Caco-2 (cell line): ENCODE measurements around the gene SFTA2. TPM values are rescaled to one million over a fixed set of nuclear protein-coding genes. Genes with fewer than 3 reads are reported as not detected.
"Not testable (repeated sequence)": the region's sequence is repeated elsewhere in the genome, so short reads cannot be mapped to it uniquely, and the experiment has no call there.

Source experiments
- BruUV-seq: library from RNA; stranded (reverse); fragments of 400-500 nt; replicated peaks from 2 replicates; lab custom pipeline; 2021; lab: Mats Ljungman, UMichigan
- CTCF ChIA-PET: fragments of 300-600 bp; sonication (Branson Sonifier 250); formaldehyde crosslinking; loops from one replicate; lab custom pipeline; 2022; ENCODE audit warnings: antibody characterized with exemption; lab: Charles Lee
- POLR2A ChIA-PET: fragments of 300-600 bp; sonication (Branson Sonifier 250); formaldehyde crosslinking; loops from one replicate; lab custom pipeline; 2022; ENCODE audit warnings: antibody characterized with exemption; lab: Charles Lee
- DNase-seq, 2 experiments: peaks; one replicate each; pipeline versions ENCODE4 v3.0.0 to v3.0.0-alpha.2; 2020 to 2022
- H3K27me3 ChIP-seq: replicated peaks from 2 replicates; pipeline ENCODE4 v1.6.0; 2011; ENCODE audit warnings: low read length; ENCODE audit not compliant: control insufficient read depth, insufficient read depth
- H3K36me3 ChIP-seq: 2 replicates; pipeline ENCODE4 v1.5.1; 2011; ENCODE audit warnings: low read length; ENCODE audit not compliant: control insufficient read depth, insufficient read depth
- H3K4me1 ChIP-seq: fragments of 250-450 bp; sonication (Bioruptor Pico); 2 replicates; pipeline ENCODE4 v1.5.1; 2020; ENCODE audit warnings: mild to moderate bottlenecking
- H3K4me3 ChIP-seq: 2 replicates; pipeline ENCODE4 v1.5.1; 2011; ENCODE audit warnings: low read depth, mild to moderate bottlenecking, control low read depth, low read length
- H3K9me3 ChIP-seq: fragments of 250-450 bp; sonication (Bioruptor Pico); 2 replicates; pipeline ENCODE4 v1.5.1; 2020; ENCODE audit warnings: mild to moderate bottlenecking, moderate library complexity
- H3K27ac Mint-ChIP-seq: one replicate; pipeline ENCODE4 v1.8.0; 2022; ENCODE audit warnings: mixed read lengths; ENCODE audit not compliant: unreplicated experiment
- H3K27me3 Mint-ChIP-seq: one replicate; pipeline ENCODE4 v1.8.0; 2022; ENCODE audit warnings: mixed read lengths; ENCODE audit not compliant: insufficient read depth, unreplicated experiment
- H3K36me3 Mint-ChIP-seq: one replicate; pipeline ENCODE4 v1.8.0; 2022; ENCODE audit warnings: mild to moderate bottlenecking, mixed read lengths; ENCODE audit not compliant: insufficient read depth, unreplicated experiment
- H3K4me1 Mint-ChIP-seq: one replicate; pipeline ENCODE4 v1.8.0; 2022; ENCODE audit warnings: low read depth, mixed read lengths; ENCODE audit not compliant: unreplicated experiment
- H3K4me3 Mint-ChIP-seq: one replicate; pipeline ENCODE4 v1.8.0; 2022; ENCODE audit warnings: mild to moderate bottlenecking, moderate library complexity, mixed read lengths; ENCODE audit not compliant: unreplicated experiment
- H3K9me3 Mint-ChIP-seq: one replicate; pipeline ENCODE4 v1.8.0; 2022; ENCODE audit warnings: mixed read lengths; ENCODE audit not compliant: unreplicated experiment
- intact Hi-C: fragments of 100-400 bp; cut with micrococcal nuclease; formaldehyde crosslinking; loops from one replicate; pipeline ENCODE4 v1.10.0; 2022; ENCODE audit not compliant: unreplicated experiment
- total RNA-seq: library from RNA; stranded (reverse); gene quantifications from 2 replicates; pipeline ENCODE4 v1.2.3, GENCODE V29; 2022
- TF ChIP-seq, protein P1 (sequence below), 2 experiments: fragments of 200-600 bp in 1 of 2; IDR thresholded peaks; 1 replicate in 1 of 2; 2 replicates in 1 of 2; pipeline versions ENCODE4 v1.5.1 to v1.8.0; 2011 to 2022; ENCODE audit warnings: antibody characterized with exemption in 1 of 2, control low read depth in 1 of 2, inconsistent platforms in 1 of 2, low read depth in 1 of 2, low read length in 1 of 2, mild to moderate bottlenecking in 1 of 2, moderate library complexity in 1 of 2; ENCODE audit not compliant: insufficient read depth in 1 of 2, severe bottlenecking in 1 of 2, unreplicated experiment in 1 of 2

Gene SFTA2
- total RNA-seq, 1 experiment from 2014 or later, result 9.6 TPM

- ChIA-PET CTCF (interaction anchor here (0.5 to 4.9 kb wide), 24 partner anchors 12 to 279 kb away, joined by 3 to 66 read pairs (median 8); partner anchors contain the start of genes DDR1 and SFTA2), POLR2A (interaction anchor here (0.6 to 1.5 kb wide), 10 partner anchors 9 to 174 kb away, joined by 3 to 10 read pairs (median 6); no protein-coding TSS in a partner anchor)
- peaks cover 14% of the 10 kb centered on the region for H3K4me1 ChIP-seq
- Mint-ChIP-seq H3K36me3 (peaks cover 22% of the 10 kb centered on the region), H3K9me3 (no peaks in the 10 kb centered on the region), H3K27me3 (no peaks in the 10 kb centered on the region), H3K27ac (peak overlapping the region; percentile 92), H3K4me1 (peaks cover 18% of the 10 kb centered on the region), H3K4me3 (peak overlapping the region; percentile 87)
- DNase-seq, result no peak
- no peaks in the 10 kb centered on the region for H3K9me3 ChIP-seq
- intact Hi-C loops, result loop anchor here (1.0 to 2.0 kb wide), 3 partner anchors 61 to 165 kb away; no protein-coding TSS in a partner anchor
- TF ChIP-seq, protein P1, sequence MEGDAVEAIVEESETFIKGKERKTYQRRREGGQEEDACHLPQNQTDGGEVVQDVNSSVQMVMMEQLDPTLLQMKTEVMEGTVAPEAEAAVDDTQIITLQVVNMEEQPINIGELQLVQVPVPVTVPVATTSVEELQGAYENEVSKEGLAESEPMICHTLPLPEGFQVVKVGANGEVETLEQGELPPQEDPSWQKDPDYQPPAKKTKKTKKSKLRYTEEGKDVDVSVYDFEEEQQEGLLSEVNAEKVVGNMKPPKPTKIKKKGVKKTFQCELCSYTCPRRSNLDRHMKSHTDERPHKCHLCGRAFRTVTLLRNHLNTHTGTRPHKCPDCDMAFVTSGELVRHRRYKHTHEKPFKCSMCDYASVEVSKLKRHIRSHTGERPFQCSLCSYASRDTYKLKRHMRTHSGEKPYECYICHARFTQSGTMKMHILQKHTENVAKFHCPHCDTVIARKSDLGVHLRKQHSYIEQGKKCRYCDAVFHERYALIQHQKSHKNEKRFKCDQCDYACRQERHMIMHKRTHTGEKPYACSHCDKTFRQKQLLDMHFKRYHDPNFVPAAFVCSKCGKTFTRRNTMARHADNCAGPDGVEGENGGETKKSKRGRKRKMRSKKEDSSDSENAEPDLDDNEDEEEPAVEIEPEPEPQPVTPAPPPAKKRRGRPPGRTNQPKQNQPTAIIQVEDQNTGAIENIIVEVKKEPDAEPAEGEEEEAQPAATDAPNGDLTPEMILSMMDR (IDR thresholded peaks at IDR 0.05; ENCODE audit: insufficient read depth in 1 of 2, low read depth in 1 of 2, low read length in 1 of 2, severe bottlenecking in 1 of 2, unreplicated experiment in 1 of 2), result no peak
- H3K36me3 ChIP-seq, result peaks cover 2% of the 10 kb centered on the region; the same call in 1 of the 2 replicates
- peak overlapping the region; percentile 54 for H3K4me3 ChIP-seq
- no peaks in the 10 kb centered on the region for H3K27me3 ChIP-seq
- TSS peak; percentile 57 for BruUV-seq
These were observed 18.3 kb downstream of the SFTA2 start for GRCh38 chr6:30913721-30914075.

- no TSS peak for BruUV-seq
- Mint-ChIP-seq H3K4me1 (peaks cover 23% of the 10 kb centered on the region), H3K4me3 (peak overlapping the region; percentile 87), H3K36me3 (peaks cover 26% of the 10 kb centered on the region), H3K27ac (peak overlapping the region; percentile 92), H3K9me3 (no peaks in the 10 kb centered on the region), H3K27me3 (no peaks in the 10 kb centered on the region)
- Histone ChIP-seq H3K4me3 (peak overlapping the region; percentile 54; the same call in 1 of the 2 replicates), H3K4me1 (peaks cover 16% of the 10 kb centered on the region), H3K27me3 (no peaks in the 10 kb centered on the region), H3K9me3 (no peaks in the 10 kb centered on the region), H3K36me3 (peaks cover 2% of the 10 kb centered on the region; the same call in 1 of the 2 replicates)
- POLR2A ChIA-PET, result interaction anchor here (0.6 to 1.5 kb wide), 9 partner anchors 8 to 175 kb away, joined by 3 to 10 read pairs (median 6); no protein-coding TSS in a partner anchor
- TF ChIP-seq, protein P1 (IDR thresholded peaks at IDR 0.05; ENCODE audit: insufficient read depth in 1 of 2, low read depth in 1 of 2, low read length in 1 of 2, severe bottlenecking in 1 of 2, unreplicated experiment in 1 of 2), result no peak
- CTCF ChIA-PET, result interaction anchor here (0.5 to 4.9 kb wide), 19 partner anchors 12 to 190 kb away, joined by 3 to 66 read pairs (median 9); partner anchors contain the start of genes DDR1 and SFTA2
- no peak for DNase-seq
- intact Hi-C loops, result no loop called here
These were observed 19.0 kb downstream of the SFTA2 start for GRCh38 chr6:30912746-30913520.

GRCh38 chr6:30910473-30910872, 21.5 kb downstream of the SFTA2 start:
- H3K4me3 ChIP-seq, DNase-seq, POLR2A ChIA-PET, CTCF ChIA-PET, H3K9me3 ChIP-seq, H3K27me3 Mint-ChIP-seq, H3K9me3 Mint-ChIP-seq, H3K36me3 ChIP-seq, H3K27me3 ChIP-seq, intact Hi-C loops, H3K4me3 Mint-ChIP-seq, BruUV-seq, H3K27ac Mint-ChIP-seq: not testable (repeated sequence)
- H3K4me1 ChIP-seq, result peaks cover 19% of the 10 kb centered on the region
- Mint-ChIP-seq H3K4me1 (peaks cover 19% of the 10 kb centered on the region), H3K36me3 (peaks cover 26% of the 10 kb centered on the region)
